SK-N-SH (cell line): ENCODE results near the gene CADM2.

Source experiments
- ELF1 ChIP-seq: IDR thresholded peaks from 2 replicates; pipeline ENCODE4 v1.4.0; 2012
- EP300 ChIP-seq, 2 experiments: IDR thresholded peaks; 2 replicates each; pipeline versions ENCODE4 v1.4.0 to v1.6.1; 2012; ENCODE audit warnings: borderline replicate concordance in 1 of 2, low read depth in 1 of 2, low read length in 1 of 2
- FOXJ3 ChIP-seq: sonication (generic); formaldehyde crosslinking; IDR thresholded peaks from 2 replicates; pipeline ENCODE4 v1.5.1; 2020; ENCODE audit warnings: mild to moderate bottlenecking, missing genetic modification reagents
- MEF2A ChIP-seq: IDR thresholded peaks from 2 replicates; pipeline ENCODE4 v1.4.0; 2012; ENCODE audit warnings: low read depth, borderline replicate concordance
- NFIC ChIP-seq: IDR thresholded peaks from 2 replicates; pipeline ENCODE4 v1.4.0; 2012; ENCODE audit warnings: borderline replicate concordance
- NRF1 ChIP-seq: IDR thresholded peaks from 2 replicates; pipeline ENCODE4 v1.6.1; 2012; ENCODE audit warnings: low read depth, mild to moderate bottlenecking, low read length
- POLR2AphosphoS5 ChIP-seq: IDR thresholded peaks from 2 replicates; pipeline ENCODE4 v1.6.1; 2012; ENCODE audit warnings: low read depth, low read length
- RAD21 ChIP-seq: IDR thresholded peaks from 2 replicates; pipeline ENCODE4 v1.6.1; 2012; ENCODE audit warnings: mild to moderate bottlenecking, low read length
- RCOR1 ChIP-seq: fragments of 150-350 bp; IDR thresholded peaks from 2 replicates; pipeline ENCODE4 v1.6.1; 2017; ENCODE audit warnings: antibody characterized with exemption, low read length
- RFX5 ChIP-seq: IDR thresholded peaks from 2 replicates; pipeline ENCODE4 v1.6.1; 2012; ENCODE audit warnings: mild to moderate bottlenecking, improper control_type of control experiment, low read length
- SIN3A ChIP-seq: IDR thresholded peaks from 2 replicates; pipeline ENCODE4 v1.6.1; 2012; ENCODE audit warnings: low read depth, mild to moderate bottlenecking, low read length, moderate library complexity, borderline replicate concordance
- YY1 ChIP-seq: IDR thresholded peaks from 2 replicates; pipeline ENCODE4 v1.4.0; 2012; ENCODE audit warnings: low read depth, mild to moderate bottlenecking
- TF ChIP-seq, protein P1 (sequence below): fragments of 200-600 bp; sonication (generic); IDR thresholded peaks from 2 replicates; pipeline ENCODE4 v1.6.1; 2017; ENCODE audit warnings: antibody characterized with exemption, mild to moderate bottlenecking, moderate library complexity

DNA sequence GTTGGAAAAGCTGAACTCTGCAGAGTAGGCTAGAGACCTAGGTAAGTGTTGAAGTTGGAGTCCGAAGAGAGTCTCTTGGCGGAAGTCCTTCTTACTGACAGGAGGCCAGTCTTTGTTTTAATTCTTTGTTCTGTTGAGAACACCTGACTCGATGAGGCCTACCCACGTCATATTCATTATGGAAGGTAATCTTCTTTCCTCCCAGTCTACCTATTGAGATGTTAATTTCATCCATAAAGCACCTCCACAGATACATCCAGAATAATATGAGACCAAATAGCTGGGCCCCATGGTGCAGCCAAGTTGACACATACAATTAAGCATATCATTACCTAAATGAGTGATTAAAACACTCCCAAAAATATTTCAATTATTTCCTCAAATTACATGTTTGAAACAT is 515.5 kb downstream of the CADM2 start:
- TF ChIP-seq RCOR1, result no peak
- TF ChIP-seq, protein P1, sequence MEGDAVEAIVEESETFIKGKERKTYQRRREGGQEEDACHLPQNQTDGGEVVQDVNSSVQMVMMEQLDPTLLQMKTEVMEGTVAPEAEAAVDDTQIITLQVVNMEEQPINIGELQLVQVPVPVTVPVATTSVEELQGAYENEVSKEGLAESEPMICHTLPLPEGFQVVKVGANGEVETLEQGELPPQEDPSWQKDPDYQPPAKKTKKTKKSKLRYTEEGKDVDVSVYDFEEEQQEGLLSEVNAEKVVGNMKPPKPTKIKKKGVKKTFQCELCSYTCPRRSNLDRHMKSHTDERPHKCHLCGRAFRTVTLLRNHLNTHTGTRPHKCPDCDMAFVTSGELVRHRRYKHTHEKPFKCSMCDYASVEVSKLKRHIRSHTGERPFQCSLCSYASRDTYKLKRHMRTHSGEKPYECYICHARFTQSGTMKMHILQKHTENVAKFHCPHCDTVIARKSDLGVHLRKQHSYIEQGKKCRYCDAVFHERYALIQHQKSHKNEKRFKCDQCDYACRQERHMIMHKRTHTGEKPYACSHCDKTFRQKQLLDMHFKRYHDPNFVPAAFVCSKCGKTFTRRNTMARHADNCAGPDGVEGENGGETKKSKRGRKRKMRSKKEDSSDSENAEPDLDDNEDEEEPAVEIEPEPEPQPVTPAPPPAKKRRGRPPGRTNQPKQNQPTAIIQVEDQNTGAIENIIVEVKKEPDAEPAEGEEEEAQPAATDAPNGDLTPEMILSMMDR, result no peak
- TF ChIP-seq NFIC, result no peak
- TF ChIP-seq FOXJ3 (CRISPR knock-in tag), result no peak
- no peak for TF ChIP-seq EP300 (IDR thresholded peaks at IDR 0.05; ENCODE audit: borderline replicate concordance in 1 of 2, low read depth in 1 of 2, low read length in 1 of 2)
- TF ChIP-seq RAD21, result no peak
- no peak for TF ChIP-seq YY1
- TF ChIP-seq ELF1, result no peak
- no peak for TF ChIP-seq MEF2A
- TF ChIP-seq SIN3A, result no peak
- no peak for TF ChIP-seq RFX5
- no peak for TF ChIP-seq POLR2AphosphoS5
- no peak for TF ChIP-seq NRF1
